Epithelial cell of proximal tubule (primary cell): ENCODE measurements around the gene NT5DC2. TPM values are rescaled to one million over a fixed set of nuclear protein-coding genes. Genes with fewer than 3 reads are reported as not detected.

ENCODE experiments used
- DNase-seq: peaks from one replicate; pipeline ENCODE4 v3.0.0-alpha.2; 2011; ENCODE audit warnings: low read depth
- H3K4me3 ChIP-seq: 2 replicates; pipeline ENCODE4 v1.5.1; 2011; ENCODE audit warnings: low read depth, mild to moderate bottlenecking, low read length
- CTCF ChIP-seq: conservative IDR thresholded peaks from 2 replicates; pipeline ENCODE4 v1.5.1; 2012; ENCODE audit warnings: low read depth, mild to moderate bottlenecking, low read length
- total RNA-seq: library from RNA; depleted of rRNA; stranded (reverse); fragments of >200 nt; gene quantifications from 2 replicates; pipeline ENCODE4 v1.2.3, GENCODE V29; 2015

The NT5DC2 gene
- total RNA-seq, 1 donor from 2014 or later, result 144 TPM

GRCh38 chr3:52490939-52491526, 42.6 kb downstream of the NT5DC2 start:
- DNase-seq, result no peak
- H3K4me3 ChIP-seq, result no peak overlapping the region
- no peak for TF ChIP-seq CTCF

- no peak overlapping the region for H3K4me3 ChIP-seq
- no peak for DNase-seq
- TF ChIP-seq CTCF, result no peak
Measured at GRCh38 chr3:52490035-52490938, 43.4 kb downstream of the NT5DC2 start.

GRCh38 chr3:52489453-52489852, 44.2 kb downstream of the NT5DC2 start:
- H3K4me3 ChIP-seq, result no peak overlapping the region
- no peak for DNase-seq
- no peak for TF ChIP-seq CTCF

GRCh38 chr3:52488746-52489145, 44.9 kb downstream of the NT5DC2 start:
- no peak overlapping the region for H3K4me3 ChIP-seq
- no peak for TF ChIP-seq CTCF
- DNase-seq, result no peak

- no peak overlapping the region for H3K4me3 ChIP-seq
- TF ChIP-seq CTCF, result no peak
- no peak for DNase-seq
Measured at GRCh38 chr3:52487788-52488691, 45.6 kb downstream of the NT5DC2 start.

- DNase-seq, result no peak
- H3K4me3 ChIP-seq, result no peak overlapping the region
- TF ChIP-seq CTCF, result no peak
Measured at GRCh38 chr3:52487050-52487787, 46.4 kb downstream of the NT5DC2 start.
